ENCODE results near the gene ADGRE2. TPM values are rescaled to one million over a fixed set of nuclear protein-coding genes. Genes with fewer than 3 reads are reported as not detected.

Gene ADGRE2
- total and polyA plus RNA-seq, 2 donors (not counting 1 experiment from before 2014, with no cell fraction given): under 0.01 to 0.07 TPM

DNA sequence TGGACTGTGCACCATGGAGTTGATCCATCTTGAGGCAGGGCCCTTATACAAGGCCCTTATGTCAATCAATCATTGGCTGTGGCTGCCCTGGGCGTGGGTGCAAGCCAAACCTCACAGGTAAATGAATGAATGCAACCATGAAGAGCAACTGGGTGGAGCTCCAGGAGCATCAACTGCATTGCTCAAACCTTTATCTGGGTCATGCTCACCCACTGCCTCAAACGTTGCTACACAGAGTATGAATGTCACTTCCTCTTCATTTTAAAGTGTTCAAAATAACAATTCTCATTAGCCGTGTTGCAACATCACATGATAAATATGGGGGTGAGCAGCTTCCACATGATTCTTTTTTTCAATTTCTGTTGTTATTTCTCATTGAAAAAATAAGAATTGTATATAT lies 94.9 kb downstream of the ADGRE2 start:
- Histone ChIP-seq H3K79me2 (ENCODE audit: control insufficient read depth, insufficient read depth, low read length) (no peaks in the 10 kb centered on the region), H3K27me3 (ENCODE audit: control insufficient read depth, insufficient read depth, low read length) (no peaks in the 10 kb centered on the region), H3K4me3 (replicated peaks in 1 of 4; ENCODE audit: control extremely low read depth in 1 of 4, insufficient read depth in 1 of 4, low read depth in 3 of 4, low read length in 4 of 4) (no peak overlapping the region), H2AFZ (ENCODE audit: low read length) (no peak overlapping the region), H3K4me1 (ENCODE audit: control insufficient read depth, extremely low read depth, insufficient read depth, low read length) (no peaks in the 10 kb centered on the region), H3K36me3 (ENCODE audit: control insufficient read depth, insufficient read depth, low read length) (no peaks in the 10 kb centered on the region), H3K9me3 (ENCODE audit: control insufficient read depth, insufficient read depth, low read depth, low read length) (no peaks in the 10 kb centered on the region), H3K4me2 (ENCODE audit: extremely low read depth, insufficient read depth, low read length) (no peak overlapping the region), H4K20me1 (ENCODE audit: control insufficient read depth, extremely low read depth, insufficient read depth, low read length) (no peaks in the 10 kb centered on the region), H3K27ac (ENCODE audit: insufficient read depth, low read length) (no peak overlapping the region), H3K9ac (ENCODE audit: insufficient read depth, low read length) (no peak overlapping the region)
- no peak for TF ChIP-seq CTCF (conservative IDR thresholded peaks at IDR 0.05 in 1 of 2, IDR thresholded peaks at IDR 0.05 in 1 of 2; ENCODE audit: low read depth in 1 of 2, low read length in 2 of 2)
- TF ChIP-seq EZH2 (IDR thresholded peaks at IDR 0.05; ENCODE audit: low read length, missing control alignments): no peak
- no peak for DNase-seq (ENCODE audit: low read depth in 2 of 2)

Other genes starting within 250 kb of the ADGRE2 start
- gene TECR, start 249.0 kb downstream of the ADGRE2 start, total RNA-seq: 20.5 and 34.0 TPM in 2 replicates
- gene TECR, start 249.0 kb downstream of the ADGRE2 start, polyA plus RNA-seq: 73.4 and 109 TPM in 2 replicates
- 253 and 274 TPM in 2 replicates for gene NDUFB7, start 206.5 kb downstream of the ADGRE2 start, total RNA-seq
- gene NDUFB7, start 206.5 kb downstream of the ADGRE2 start, polyA plus RNA-seq: 100 and 110 TPM in 2 replicates
- 0.17 TPM in 1 of 2 replicates, not detected in the other for gene CLEC17A, start 195.5 kb downstream of the ADGRE2 start, total RNA-seq
- 0.02 and 0.03 TPM in 2 replicates for gene CLEC17A, start 195.5 kb downstream of the ADGRE2 start, polyA plus RNA-seq
- gene ADGRE3, start 103.7 kb downstream of the ADGRE2 start, total RNA-seq: not detected in 2 replicates
- gene ADGRE3, start 103.7 kb downstream of the ADGRE2 start, polyA plus RNA-seq: not detected in 2 replicates
- gene ZNF333, start 88.5 kb downstream of the ADGRE2 start, total RNA-seq: 26.7 and 26.9 TPM in 2 replicates
- 7.2 and 10.0 TPM in 2 replicates for gene ZNF333, start 88.5 kb downstream of the ADGRE2 start, polyA plus RNA-seq
- not detected in 2 replicates for gene OR7A5, start 56.6 kb upstream of the ADGRE2 start, total RNA-seq
- gene OR7A5, start 56.6 kb upstream of the ADGRE2 start, polyA plus RNA-seq: not detected in 2 replicates
- gene OR7C1, start 56.6 kb upstream of the ADGRE2 start, total RNA-seq: not detected in 2 replicates
- gene OR7C1, start 56.6 kb upstream of the ADGRE2 start, polyA plus RNA-seq: not detected in 2 replicates
- gene OR7A10, start 70.4 kb upstream of the ADGRE2 start, total RNA-seq: not detected in 2 replicates
- not detected in 2 replicates for gene OR7A10, start 70.4 kb upstream of the ADGRE2 start, polyA plus RNA-seq
- gene OR7A17, start 107.6 kb upstream of the ADGRE2 start, total RNA-seq: not detected in 2 replicates
- not detected in 2 replicates for gene OR7A17, start 107.6 kb upstream of the ADGRE2 start, polyA plus RNA-seq
- not detected in 2 replicates for gene OR7C2, start 162.9 kb upstream of the ADGRE2 start, total RNA-seq
- gene OR7C2, start 162.9 kb upstream of the ADGRE2 start, polyA plus RNA-seq: not detected in 2 replicates
- not detected in 2 replicates for gene SLC1A6, start 201.3 kb upstream of the ADGRE2 start, total RNA-seq
- gene SLC1A6, start 201.3 kb upstream of the ADGRE2 start, polyA plus RNA-seq: not detected in 2 replicates